Esophagus squamous epithelium (tissue), 5 donors: ENCODE measurements around the gene ATPAF1. TPM values are rescaled to one million over a fixed set of nuclear protein-coding genes. Genes with fewer than 3 reads are reported as not detected.

Experiments
- DNase-seq: peaks from one replicate; lab custom pipeline; 2025; lab: John Stamatoyannopoulos, UW
- H3K27ac ChIP-seq, 4 donors: fragments of 200-600 bp; sonication (generic); one replicate each; pipeline ENCODE4 v1.5.1; 2016 to 2019; ENCODE audit warnings: mild to moderate bottlenecking in 1 of 4
- H3K27me3 ChIP-seq, 4 donors: fragments of 200-600 bp; sonication (generic); 1 replicate in 3 of 4; 2 replicates in 1 of 4; pipeline versions ENCODE4 v1.5.1 to v1.6.0; 2017 to 2021; ENCODE audit warnings: antibody characterized with exemption in 1 of 4
- H3K36me3 ChIP-seq, 3 donors: fragments of 200-600 bp; sonication (generic); one replicate each; pipeline ENCODE4 v1.5.1; 2016 to 2019
- H3K4me1 ChIP-seq, 3 donors: fragments of 200-600 bp; sonication (generic); one replicate each; pipeline ENCODE4 v1.5.1; 2017 to 2019
- H3K4me3 ChIP-seq, 4 donors: fragments of 200-600 bp; sonication (generic); 1 replicate in 3 of 4; 2 replicates in 1 of 4; pipeline ENCODE4 v1.5.1; 2016 to 2019; ENCODE audit warnings: mild to moderate bottlenecking in 2 of 4, moderate library complexity in 1 of 4
- H3K9me3 ChIP-seq, 3 donors: fragments of 200-600 bp; sonication (generic); one replicate each; pipeline ENCODE4 v1.5.1; 2016 to 2019
- POLR2A ChIP-seq, 4 donors: fragments of 450-650 bp; IDR thresholded peaks; one replicate each; pipeline ENCODE4 v1.6.1; 2017; ENCODE audit warnings: antibody characterized with exemption in 4 of 4, mild to moderate bottlenecking in 4 of 4, moderate library complexity in 3 of 4
- WGBS, 2 donors: methylation state at CpG; one replicate each; pipeline ENCODE4 v1.1.5; 2018; 5-methylcytosine and 5-hydroxymethylcytosine counted together
- intact Hi-C: fragments of 100-400 bp; cut with DNase I; formaldehyde crosslinking; loops from one replicate; pipeline ENCODE4 v1.15.0; 2022
- total RNA-seq, 4 donors: library from RNA; depleted of rRNA; stranded (reverse); fragments of >200 nt; gene quantifications; one replicate each; pipeline ENCODE4 v1.1.0, GENCODE V29; 2016
- TF ChIP-seq, protein P1 (sequence below), 6 experiments: fragments of 450-650 bp in 4 of 6; fragments of 200-600 bp in 2 of 6; sonication (generic) in 2 of 6; IDR thresholded peaks; one replicate each; pipeline ENCODE4 v1.5.1; 2016 to 2019; ENCODE audit warnings: antibody characterized with exemption in 6 of 6, mild to moderate bottlenecking in 4 of 6, moderate library complexity in 4 of 6
- donor health status: DM: yes; HTN: yes; CAD: no.

ATPAF1 gene
- total RNA-seq, 4 donors from 2014 or later, result 25.7 to 39.1 (median 32.8) TPM

DNA sequence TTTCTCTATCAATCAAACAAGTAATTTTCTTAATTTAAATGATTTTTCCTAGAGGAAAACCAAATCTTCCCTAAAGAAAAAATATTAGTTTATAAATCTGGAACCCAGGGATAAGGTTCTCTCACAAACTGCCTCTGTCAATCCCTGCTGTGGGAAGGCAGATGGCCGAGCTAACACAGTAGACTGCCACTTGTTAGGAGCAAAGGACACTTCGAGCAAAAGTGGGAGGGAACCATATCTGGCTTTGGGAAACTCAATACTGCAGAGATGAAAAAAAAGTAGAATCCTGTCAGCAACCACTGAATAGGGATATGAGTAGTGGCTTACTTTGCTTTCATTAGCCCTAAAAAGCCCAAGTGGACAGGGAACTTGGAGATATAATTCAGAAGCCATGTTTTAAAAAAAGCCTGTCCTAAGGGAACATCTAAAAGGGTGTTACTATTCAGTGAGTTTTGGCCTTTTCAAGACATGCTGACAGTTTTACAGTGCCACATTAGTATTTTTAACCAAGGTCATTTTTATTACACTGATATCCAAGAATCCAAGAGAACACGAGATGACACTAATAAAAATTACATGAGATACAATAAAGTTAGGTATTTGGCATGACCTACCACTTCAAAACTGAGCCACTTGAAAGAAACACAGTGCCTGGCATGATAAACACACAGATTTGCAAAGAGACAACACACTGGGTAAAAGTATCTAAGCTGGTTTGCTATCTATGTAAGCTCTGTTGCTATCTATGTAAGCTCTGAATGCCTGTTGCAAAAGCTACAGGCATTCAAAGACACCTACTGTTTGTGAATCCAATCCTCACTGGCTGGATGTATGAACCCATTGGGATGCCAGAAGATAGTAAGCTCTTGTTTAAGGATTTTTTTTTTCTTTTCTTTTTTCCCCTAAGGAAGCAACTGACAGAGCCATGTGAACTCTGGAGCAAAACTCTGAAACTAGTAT, 24.9 kb upstream of the ATPAF1 start:
- Histone ChIP-seq H3K9me3 (no peaks in the 10 kb centered on the region), H3K36me3 (peaks cover 8 to 90% (median 30%) of the 10 kb centered on the region in 3 donors), H3K27ac (no peak overlapping the region), H3K4me3 (no peak overlapping the region), H3K27me3 (no peaks in the 10 kb centered on the region), H3K4me1 (peaks cover 0 to 34% (median 3%) of the 10 kb centered on the region in 3 donors)
- TF ChIP-seq POLR2A (IDR thresholded peaks at IDR 0.05), result no peak
- TF ChIP-seq, protein P1, sequence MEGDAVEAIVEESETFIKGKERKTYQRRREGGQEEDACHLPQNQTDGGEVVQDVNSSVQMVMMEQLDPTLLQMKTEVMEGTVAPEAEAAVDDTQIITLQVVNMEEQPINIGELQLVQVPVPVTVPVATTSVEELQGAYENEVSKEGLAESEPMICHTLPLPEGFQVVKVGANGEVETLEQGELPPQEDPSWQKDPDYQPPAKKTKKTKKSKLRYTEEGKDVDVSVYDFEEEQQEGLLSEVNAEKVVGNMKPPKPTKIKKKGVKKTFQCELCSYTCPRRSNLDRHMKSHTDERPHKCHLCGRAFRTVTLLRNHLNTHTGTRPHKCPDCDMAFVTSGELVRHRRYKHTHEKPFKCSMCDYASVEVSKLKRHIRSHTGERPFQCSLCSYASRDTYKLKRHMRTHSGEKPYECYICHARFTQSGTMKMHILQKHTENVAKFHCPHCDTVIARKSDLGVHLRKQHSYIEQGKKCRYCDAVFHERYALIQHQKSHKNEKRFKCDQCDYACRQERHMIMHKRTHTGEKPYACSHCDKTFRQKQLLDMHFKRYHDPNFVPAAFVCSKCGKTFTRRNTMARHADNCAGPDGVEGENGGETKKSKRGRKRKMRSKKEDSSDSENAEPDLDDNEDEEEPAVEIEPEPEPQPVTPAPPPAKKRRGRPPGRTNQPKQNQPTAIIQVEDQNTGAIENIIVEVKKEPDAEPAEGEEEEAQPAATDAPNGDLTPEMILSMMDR (IDR thresholded peaks at IDR 0.05), result no peak
- intact Hi-C loops, result no loop called here
- WGBS, 2 donors, result 86% methylated on average over 3 of the region's 3 CpGs
- no peak for DNase-seq

DNA sequence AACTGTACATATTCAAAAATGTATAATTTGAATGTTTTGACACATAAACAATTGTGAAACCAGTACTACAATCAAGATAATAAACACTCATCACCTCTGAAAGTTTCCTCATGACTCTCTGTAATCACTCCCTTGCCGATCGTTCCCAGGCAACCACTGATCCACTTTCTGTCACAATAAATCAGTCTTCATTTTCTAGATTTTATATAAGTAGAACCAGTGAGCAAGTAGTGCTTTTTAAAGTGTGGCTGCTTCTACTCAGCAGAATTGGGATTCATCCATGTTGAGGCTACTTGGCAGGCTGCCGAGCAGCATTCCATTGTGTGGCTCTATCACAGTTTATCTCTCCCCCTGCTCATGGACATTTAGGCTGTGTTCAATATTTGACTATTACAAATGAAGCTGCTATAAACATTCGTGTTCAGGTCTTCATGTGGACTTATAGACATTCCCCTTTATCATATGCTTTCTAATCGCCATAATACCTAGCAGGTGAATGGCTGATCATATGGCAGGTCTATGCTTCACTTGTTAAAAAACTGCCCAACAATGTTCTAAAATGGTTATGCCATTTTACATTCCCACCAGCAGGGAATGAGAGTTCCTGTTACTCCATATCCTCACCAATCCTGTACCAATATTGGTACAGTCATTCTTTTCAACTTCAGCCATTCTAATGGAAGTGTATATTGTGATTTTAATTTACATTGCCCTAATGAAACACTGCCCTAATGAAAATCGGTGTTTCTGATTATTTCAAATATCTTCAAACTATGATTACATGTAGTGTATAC, 24.0 kb upstream of the ATPAF1 start:
- Histone ChIP-seq H3K27ac (no peak overlapping the region), H3K4me3 (no peak overlapping the region), H3K27me3 (no peaks in the 10 kb centered on the region), H3K4me1 (peaks cover 0 to 43% (median 10%) of the 10 kb centered on the region in 3 donors), H3K36me3 (peaks cover 8 to 87% (median 30%) of the 10 kb centered on the region in 3 donors), H3K9me3 (no peaks in the 10 kb centered on the region)
- 77 to 78% methylated on average over 6 of the region's 6 CpGs for WGBS, 2 donors
- intact Hi-C loops, result no loop called here
- DNase-seq, result no peak
- no peak for TF ChIP-seq POLR2A (IDR thresholded peaks at IDR 0.05)

DNA sequence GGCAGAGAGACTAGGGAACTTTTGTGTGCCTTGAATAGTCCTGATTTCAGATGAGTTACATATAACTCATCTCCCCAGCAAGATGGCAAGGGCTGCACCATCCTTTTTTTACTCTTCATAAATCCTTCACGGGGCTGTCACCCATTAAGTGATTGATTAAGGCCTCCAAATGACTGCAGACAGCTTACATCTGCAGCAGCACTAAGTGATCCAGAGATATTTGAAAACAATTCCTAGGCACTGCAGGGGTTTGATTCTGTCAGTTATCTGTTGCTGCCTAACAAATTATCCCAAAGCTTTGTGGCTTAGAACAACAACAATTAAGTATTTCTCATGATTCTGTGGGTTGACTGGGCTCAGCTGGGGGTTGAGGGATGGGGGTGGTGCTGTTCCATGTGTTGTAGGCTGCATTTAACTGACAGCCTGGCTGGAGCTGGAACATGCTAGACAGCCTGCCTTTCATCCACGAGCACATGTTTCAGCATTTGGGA, 22.8 kb upstream of the ATPAF1 start:
- H3K27ac ChIP-seq, result no peak overlapping the region
- H3K4me3 ChIP-seq, result no peak overlapping the region
- peaks cover 0 to 55% (median 19%) of the 10 kb centered on the region in 3 donors for H3K4me1 ChIP-seq
- intact Hi-C loops, result no loop called here
- peaks cover 8 to 88% (median 25%) of the 10 kb centered on the region in 3 donors for H3K36me3 ChIP-seq
- WGBS, 2 donors, result 72 to 75% methylated on average over 2 of the region's 2 CpGs
- no peak for DNase-seq
- no peaks in the 10 kb centered on the region for H3K9me3 ChIP-seq
- TF ChIP-seq, protein P1 (IDR thresholded peaks at IDR 0.05), result no peak
- H3K27me3 ChIP-seq, result no peaks in the 10 kb centered on the region

DNA sequence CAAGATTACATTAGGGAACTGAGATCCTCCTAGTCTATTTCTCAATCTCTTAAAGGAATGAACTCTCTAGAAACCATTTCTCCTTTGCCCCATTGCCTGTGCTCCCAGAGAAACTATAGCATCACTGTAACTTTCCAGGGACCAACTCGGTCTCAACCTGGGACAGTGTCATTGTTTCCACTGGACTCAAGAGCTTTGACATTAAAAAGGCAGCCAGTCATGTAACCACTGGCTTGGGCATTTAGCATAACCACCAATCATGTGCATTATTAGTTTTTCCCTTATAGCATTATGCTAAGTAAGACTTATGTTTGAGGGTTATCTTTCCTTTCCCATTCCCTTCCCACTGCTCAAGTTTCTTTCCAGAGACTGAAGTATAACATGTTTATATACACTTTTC, 21.7 kb upstream of the ATPAF1 start:
- intact Hi-C loops, result no loop called here
- TF ChIP-seq, protein P1 (IDR thresholded peaks at IDR 0.05), result no peak
- TF ChIP-seq POLR2A (IDR thresholded peaks at IDR 0.05), result no peak
- DNase-seq, result no peak
- H3K4me3 ChIP-seq, result no peak overlapping the region
- H3K9me3 ChIP-seq, result no peaks in the 10 kb centered on the region
- 82 to 92% methylated on average over 1 of the region's 1 CpG for WGBS, 2 donors
- no peaks in the 10 kb centered on the region for H3K27me3 ChIP-seq
- H3K27ac ChIP-seq, result no peak overlapping the region
- peaks cover 0 to 57% (median 19%) of the 10 kb centered on the region in 3 donors for H3K4me1 ChIP-seq
- peaks cover under 1 to 88% (median 18%) of the 10 kb centered on the region in 3 donors for H3K36me3 ChIP-seq

DNA sequence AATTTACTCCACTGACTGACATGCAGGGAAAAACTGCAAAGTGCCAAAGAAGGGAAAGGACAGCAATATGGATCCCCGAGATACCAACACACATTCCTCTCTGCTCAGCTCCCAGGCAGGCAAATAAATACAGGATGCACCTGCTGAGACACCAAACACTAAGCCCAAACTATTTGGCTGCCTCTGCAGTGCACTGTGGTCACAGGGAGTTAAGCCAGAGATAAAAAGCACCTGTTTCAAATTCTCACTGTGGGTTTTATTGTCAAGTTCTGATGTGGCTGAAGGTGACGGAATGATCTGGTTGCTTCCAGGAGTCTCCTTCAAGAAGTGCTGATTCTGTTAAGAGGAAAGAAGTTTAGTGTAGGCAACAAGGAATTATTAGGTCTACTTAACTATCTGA, 21.2 kb upstream of the ATPAF1 start:
- WGBS, 2 donors, result 78 to 90% methylated on average over 2 of the region's 2 CpGs
- H3K9me3 ChIP-seq, result no peaks in the 10 kb centered on the region
- no peak for DNase-seq
- peaks cover 0 to 57% (median 19%) of the 10 kb centered on the region in 3 donors for H3K4me1 ChIP-seq
- intact Hi-C loops, result no loop called here
- no peaks in the 10 kb centered on the region for H3K27me3 ChIP-seq
- peak overlapping the region in 1 of 4 donors; percentile 78 for H3K27ac ChIP-seq
- TF ChIP-seq, protein P1 (IDR thresholded peaks at IDR 0.05), result no peak
- TF ChIP-seq POLR2A (IDR thresholded peaks at IDR 0.05), result no peak
- H3K4me3 ChIP-seq, result no peak overlapping the region
- H3K36me3 ChIP-seq, result peaks cover 0 to 89% (median 21%) of the 10 kb centered on the region in 3 donors
